ENCODE measurements around the gene CROT. TPM values are rescaled to one million over a fixed set of nuclear protein-coding genes. Genes with fewer than 3 reads are reported as not detected.
A peak's percentile ranks its signal among the peaks of the same experiment; 100 is the strongest.
"Not testable (repeated sequence)": the region's sequence is repeated elsewhere in the genome, so short reads cannot be mapped to it uniquely, and the experiment has no call there.

CROT gene, protein sequence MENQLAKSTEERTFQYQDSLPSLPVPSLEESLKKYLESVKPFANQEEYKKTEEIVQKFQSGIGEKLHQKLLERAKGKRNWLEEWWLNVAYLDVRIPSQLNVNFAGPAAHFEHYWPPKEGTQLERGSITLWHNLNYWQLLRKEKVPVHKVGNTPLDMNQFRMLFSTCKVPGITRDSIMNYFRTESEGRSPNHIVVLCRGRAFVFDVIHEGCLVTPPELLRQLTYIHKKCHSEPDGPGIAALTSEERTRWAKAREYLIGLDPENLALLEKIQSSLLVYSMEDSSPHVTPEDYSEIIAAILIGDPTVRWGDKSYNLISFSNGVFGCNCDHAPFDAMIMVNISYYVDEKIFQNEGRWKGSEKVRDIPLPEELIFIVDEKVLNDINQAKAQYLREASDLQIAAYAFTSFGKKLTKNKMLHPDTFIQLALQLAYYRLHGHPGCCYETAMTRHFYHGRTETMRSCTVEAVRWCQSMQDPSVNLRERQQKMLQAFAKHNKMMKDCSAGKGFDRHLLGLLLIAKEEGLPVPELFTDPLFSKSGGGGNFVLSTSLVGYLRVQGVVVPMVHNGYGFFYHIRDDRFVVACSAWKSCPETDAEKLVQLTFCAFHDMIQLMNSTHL
- 10 to 100 TPM in 1 of 2 experiments, 1 to 10 TPM in 1; 9.5 to 12.6 TPM for total RNA-seq

DNA sequence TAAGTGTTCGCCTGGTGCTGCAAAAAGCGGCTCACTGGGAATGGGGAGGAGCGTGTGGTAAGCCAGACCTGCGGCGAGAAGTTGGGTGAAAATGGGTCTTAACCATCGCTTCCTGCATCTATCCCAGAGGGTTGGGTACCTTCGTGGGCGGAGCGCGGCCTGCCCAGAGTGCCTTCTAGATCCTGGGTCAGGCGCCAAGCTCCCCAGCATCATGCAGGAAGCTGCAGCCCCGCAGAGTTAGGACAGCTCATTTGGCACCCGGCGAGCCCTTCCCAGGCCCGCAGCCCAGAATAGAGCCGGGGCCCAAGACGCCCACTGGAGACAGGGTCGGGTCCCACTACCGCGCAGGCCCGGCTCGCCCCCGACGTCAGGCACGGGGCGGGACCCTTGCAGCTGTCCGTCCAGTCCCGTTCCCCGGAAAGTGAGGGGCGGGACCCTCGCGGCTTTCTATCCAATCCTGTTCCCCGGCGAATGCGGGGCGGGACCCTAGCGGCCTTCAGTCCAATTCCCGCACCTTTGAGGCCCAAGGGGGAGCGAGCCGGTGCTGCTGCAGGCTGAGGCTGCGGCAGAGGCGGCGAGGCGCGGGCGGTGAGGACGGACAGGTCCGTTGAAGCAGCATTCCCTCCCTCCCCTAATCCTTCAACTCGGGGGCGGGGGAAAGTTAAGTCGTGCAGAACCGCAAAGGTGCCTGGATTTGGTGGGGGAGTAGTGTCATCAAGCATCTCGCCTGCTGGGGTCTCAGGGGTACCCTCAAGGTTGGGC is at the start of gene CROT:
Gene CROT, plus strand, starts transcription at position 499 of the 762 bp plus-strand sequence. CDS start 3,405 bp downstream, outside the sequence.
- DNase-seq = peak; percentile 95
- Mint-ChIP-seq H3K4me3 (peak within 1 kb of the TSS; percentile 86), H3K27me3 (no peaks in the 10 kb centered on the region), H3K36me3 (ENCODE audit: low read depth) (peaks cover 37% of the 10 kb centered on the region), H3K4me1 (peaks cover 48% of the 10 kb centered on the region), H3K9me3 (no peaks in the 10 kb centered on the region), H3K27ac (peak within 1 kb of the TSS; percentile 88)
- POLR2A ChIA-PET = interaction anchor here (0.8 to 2.4 kb wide), 11 partner anchors 10 to 192 kb away, joined by 3 to 18 read pairs (median 6); partner anchors contain the start of genes DMTF1 and TMEM243
- CTCF ChIA-PET = interaction anchor here (1.0 to 1.1 kb wide), 2 partner anchors 18 to 71 kb away, joined by 3 read pairs; no protein-coding TSS in a partner anchor

DNA sequence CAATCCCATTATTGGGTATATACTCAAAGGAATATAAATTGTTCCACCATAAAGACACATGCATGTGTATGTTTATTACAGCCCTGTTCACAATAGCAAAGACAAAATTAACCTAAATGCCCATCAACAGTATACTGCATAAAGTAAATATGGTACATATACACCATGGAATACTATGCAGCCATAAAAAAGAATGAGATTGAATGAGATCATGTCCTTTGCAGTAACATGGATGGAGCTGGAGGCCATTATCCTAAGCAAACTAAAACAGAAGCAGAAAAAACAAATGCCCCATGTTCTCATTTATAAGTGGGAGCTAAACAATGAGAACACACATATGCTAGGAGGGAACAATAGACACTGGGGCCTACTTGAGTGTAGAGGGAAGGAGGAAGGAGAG is 44.7 kb upstream of the CROT start:
- Mint-ChIP-seq H3K4me3 (no peak overlapping the region), H3K9me3 (peaks cover 9% of the 10 kb centered on the region), H3K27ac (no peak overlapping the region), H3K27me3 (peaks cover 1% of the 10 kb centered on the region), H3K4me1 (no peaks in the 10 kb centered on the region), H3K36me3 (ENCODE audit: low read depth) (no peaks in the 10 kb centered on the region)
- DNase-seq = no peak
- ChIA-PET CTCF (no interaction called here), POLR2A (no interaction called here)

DNA sequence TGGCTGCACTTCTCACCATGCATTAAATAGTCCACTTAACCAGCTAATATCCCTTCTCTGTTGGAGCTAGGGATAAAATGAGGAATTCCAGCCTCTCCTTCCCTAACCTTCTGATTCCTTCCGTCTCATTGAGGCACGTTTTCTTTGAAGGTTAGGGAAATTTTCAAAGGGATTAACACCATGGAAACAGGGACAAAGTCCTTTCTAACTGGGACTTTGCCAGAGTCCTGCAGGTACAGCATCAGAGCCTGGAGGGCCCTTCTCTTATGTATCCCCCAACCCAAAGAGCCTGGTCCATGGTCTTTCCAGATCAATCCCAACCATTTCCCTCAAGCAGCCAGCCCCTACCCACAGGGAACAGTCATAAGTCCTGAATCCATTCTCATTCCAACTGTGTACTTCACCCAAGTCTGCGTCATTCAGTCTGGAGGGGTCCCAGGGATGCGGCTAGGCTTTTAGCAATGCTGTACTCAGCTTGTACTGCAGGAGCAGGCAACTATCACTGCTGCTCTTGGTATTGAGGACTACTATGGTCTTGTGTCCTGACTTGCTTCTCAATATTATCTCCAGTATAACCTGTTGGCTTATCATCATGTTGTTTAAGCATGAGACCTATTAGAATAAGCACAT is 34.6 kb upstream of the CROT start:
- Mint-ChIP-seq H3K4me3 (no peak overlapping the region), H3K36me3 (ENCODE audit: low read depth) (no peaks in the 10 kb centered on the region), H3K27me3 (peaks cover 7% of the 10 kb centered on the region), H3K4me1 (no peaks in the 10 kb centered on the region), H3K9me3 (no peaks in the 10 kb centered on the region), H3K27ac (no peak overlapping the region)
- ChIA-PET POLR2A (no interaction called here), CTCF (interaction anchor here (3.8 kb wide), 1 partner anchor 106 kb away, joined by 21 read pairs; no protein-coding TSS in a partner anchor)
- no peak for DNase-seq

DNA sequence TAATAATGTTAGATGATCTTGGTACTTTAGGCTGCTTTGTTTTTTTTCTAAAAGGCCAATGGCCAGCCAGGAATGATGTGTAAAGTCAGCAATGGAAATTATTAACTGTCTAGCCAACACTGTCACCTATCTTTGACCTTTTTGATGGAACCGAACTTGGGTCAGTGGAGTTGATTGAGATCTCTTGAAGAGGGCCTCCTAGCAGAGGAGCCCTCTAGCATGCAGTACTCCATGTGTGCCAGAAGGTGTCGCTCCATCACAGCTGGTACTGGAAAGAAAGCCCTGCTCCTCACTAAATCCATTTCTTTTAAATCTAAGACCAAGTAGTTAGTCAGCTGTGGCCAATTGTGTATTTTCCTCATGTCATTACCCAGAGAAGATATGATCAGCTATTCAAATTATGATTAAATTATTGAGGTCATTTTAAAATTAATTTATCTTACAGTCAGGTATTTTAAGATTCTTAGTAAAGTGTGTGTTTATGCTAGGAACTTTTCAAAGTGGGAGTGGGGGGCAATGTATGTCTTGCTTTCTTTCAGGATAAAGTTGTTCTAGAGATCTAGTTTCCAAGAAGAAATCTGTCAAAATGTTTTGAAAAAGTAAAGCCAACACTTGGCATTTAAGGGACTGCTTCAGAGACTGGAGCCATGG is 33.1 kb upstream of the CROT start:
- peak; percentile 54 for DNase-seq
- Mint-ChIP-seq H3K4me3 (no peak overlapping the region), H3K27me3 (no peaks in the 10 kb centered on the region), H3K9me3 (no peaks in the 10 kb centered on the region), H3K4me1 (no peaks in the 10 kb centered on the region), H3K27ac (no peak overlapping the region), H3K36me3 (ENCODE audit: low read depth) (no peaks in the 10 kb centered on the region)
- CTCF ChIA-PET = interaction anchor here (0.6 to 9.1 kb wide), 7 partner anchors 14 to 574 kb away, joined by 3 to 125 read pairs (median 4); no protein-coding TSS in a partner anchor
- POLR2A ChIA-PET = no interaction called here

DNA sequence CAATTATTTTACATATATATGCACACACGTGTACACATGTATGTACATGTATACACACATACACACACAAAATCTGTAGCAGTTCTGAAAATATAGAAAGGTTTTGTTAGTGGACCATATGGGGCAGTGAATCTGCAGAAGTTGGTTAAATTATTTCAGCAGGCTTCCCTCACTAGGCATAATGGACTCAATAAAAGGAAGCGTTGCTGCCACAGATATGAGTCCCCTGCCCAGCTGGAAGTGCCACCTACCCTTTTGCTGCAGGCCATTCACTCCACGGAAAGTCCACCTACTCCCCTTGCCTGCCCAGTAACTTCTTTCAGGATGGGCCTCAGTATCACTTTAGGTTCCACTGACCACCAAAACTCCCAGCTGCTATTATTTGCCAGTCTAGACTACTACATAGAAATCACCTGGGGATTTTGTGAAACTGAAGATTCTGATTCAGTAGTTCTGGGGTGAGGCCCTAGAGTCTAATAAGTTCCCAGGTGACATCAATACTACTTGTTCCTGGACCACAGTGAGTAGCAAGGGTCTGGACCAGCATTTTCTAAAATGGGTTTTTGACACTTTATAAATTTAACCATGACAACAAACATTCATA is 29.3 kb upstream of the CROT start:
- DNase-seq = no peak
- H3K4me3 Mint-ChIP-seq = no peak overlapping the region
- ChIA-PET POLR2A (no interaction called here), CTCF (interaction anchor here (9.1 kb wide), 1 partner anchor 100 kb away, joined by 125 read pairs; no protein-coding TSS in a partner anchor)
- H3K9me3 Mint-ChIP-seq = no peaks in the 10 kb centered on the region
- no peaks in the 10 kb centered on the region for H3K27me3 Mint-ChIP-seq
- H3K36me3 Mint-ChIP-seq (ENCODE audit: low read depth) = no peaks in the 10 kb centered on the region
- H3K4me1 Mint-ChIP-seq = peaks cover 8% of the 10 kb centered on the region
- H3K27ac Mint-ChIP-seq = no peak overlapping the region

DNA sequence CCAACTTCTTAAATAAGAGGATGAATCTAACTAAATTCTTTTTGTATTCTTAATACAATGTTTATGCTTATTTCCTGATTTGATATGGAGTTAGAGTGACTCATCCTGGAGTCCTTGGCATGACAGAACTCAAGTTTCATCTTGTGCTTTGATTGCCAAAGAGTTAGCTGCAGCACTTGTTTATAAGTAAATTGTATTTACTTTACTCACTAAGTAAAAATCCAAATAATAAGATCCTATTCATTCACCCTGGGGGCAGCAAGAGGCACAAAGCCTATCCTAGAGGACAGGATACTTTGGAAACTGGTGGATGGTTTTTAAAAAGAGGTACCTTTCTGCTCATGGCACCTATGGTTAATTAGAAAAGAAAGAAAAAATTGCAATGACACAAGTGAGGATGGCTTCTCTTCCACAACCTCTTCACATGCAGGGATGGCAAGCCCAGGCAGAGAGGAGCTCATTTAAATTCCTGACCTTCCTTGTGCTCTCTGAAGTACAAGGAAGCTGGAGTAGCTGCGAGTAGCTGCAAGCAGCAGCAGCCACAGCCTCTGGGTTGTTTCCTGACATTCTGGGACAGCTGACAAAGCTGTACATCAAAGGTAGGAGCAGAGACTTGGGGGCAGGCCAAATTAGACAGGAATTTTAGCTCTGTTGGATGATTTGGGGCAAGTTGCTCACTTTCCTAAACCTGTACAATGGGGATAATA is 28.5 kb upstream of the CROT start:
- ChIA-PET CTCF (interaction anchor here (9.1 kb wide), 1 partner anchor 99 kb away, joined by 125 read pairs; no protein-coding TSS in a partner anchor), POLR2A (no interaction called here)
- DNase-seq = no peak
- H3K27ac Mint-ChIP-seq = no peak overlapping the region
- H3K4me1 Mint-ChIP-seq = peaks cover 8% of the 10 kb centered on the region
- no peaks in the 10 kb centered on the region for H3K36me3 Mint-ChIP-seq (ENCODE audit: low read depth)
- H3K9me3 Mint-ChIP-seq = no peaks in the 10 kb centered on the region
- H3K27me3 Mint-ChIP-seq = no peaks in the 10 kb centered on the region
- H3K4me3 Mint-ChIP-seq = no peak overlapping the region

DNA sequence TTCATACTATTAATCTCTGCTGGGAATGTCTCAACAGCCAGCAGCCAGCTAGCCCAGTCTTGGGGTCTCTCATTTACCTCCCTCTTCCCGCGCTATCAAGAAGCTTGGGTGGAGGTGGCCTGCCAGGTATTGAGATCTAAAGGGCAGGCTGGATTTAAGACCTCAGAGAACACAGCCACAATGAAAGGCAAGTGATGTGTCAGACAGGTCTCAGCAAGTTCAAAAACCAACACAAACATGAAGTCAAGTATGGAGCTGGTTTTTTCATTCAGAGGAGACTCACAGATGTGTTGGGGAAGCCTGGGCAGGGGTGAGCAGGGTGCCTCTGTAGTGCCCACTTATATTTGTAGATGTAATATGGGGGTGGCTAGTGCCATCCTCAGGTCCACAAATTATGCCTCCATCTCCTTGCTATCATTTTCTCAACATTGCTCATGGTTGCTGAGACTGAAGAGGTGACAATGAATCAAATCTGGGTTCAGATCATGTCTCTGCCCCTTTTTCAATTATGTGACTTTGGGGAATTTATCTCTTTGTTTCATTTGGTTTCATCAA is 27.7 kb upstream of the CROT start:
- no peak for DNase-seq
- Mint-ChIP-seq H3K27ac (no peak overlapping the region), H3K4me1 (peaks cover 8% of the 10 kb centered on the region), H3K36me3 (ENCODE audit: low read depth) (no peaks in the 10 kb centered on the region), H3K27me3 (no peaks in the 10 kb centered on the region), H3K4me3 (no peak overlapping the region), H3K9me3 (no peaks in the 10 kb centered on the region)
- ChIA-PET CTCF (interaction anchor here (9.1 kb wide), 1 partner anchor 99 kb away, joined by 125 read pairs; no protein-coding TSS in a partner anchor), POLR2A (no interaction called here)

DNA sequence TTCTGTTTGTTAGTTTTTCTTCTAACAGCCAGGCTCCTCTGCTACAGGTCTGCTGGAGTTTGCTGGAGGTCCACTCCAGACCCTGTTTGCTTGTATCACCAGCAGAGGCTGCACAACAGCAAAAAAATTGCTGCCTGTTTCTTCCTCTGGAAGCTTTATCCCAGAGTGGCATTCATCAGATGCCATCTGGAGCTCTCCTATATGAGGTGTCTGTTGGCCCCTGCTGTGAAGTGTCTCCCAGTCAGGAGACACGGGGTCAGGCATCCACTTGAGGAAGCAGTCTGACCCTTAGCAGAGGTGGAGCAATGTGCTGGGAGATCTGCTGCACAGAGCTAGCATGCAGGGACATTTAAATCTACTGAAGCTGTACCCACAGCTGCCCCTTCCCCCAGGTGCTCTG is 26.7 kb upstream of the CROT start:
- no peak for DNase-seq
- H3K36me3 Mint-ChIP-seq (ENCODE audit: low read depth) = no peaks in the 10 kb centered on the region
- CTCF ChIA-PET = interaction anchor here (0.9 to 9.1 kb wide), 2 partner anchors 10 to 98 kb away, joined by 3 to 125 read pairs; no protein-coding TSS in a partner anchor
- H3K4me1 Mint-ChIP-seq = peaks cover 8% of the 10 kb centered on the region
- POLR2A ChIA-PET = interaction anchor here (1.1 kb wide), 1 partner anchor 27 kb away, joined by 6 read pairs; the partner anchor contains the start of gene CROT
- no peak overlapping the region for H3K4me3 Mint-ChIP-seq
- no peaks in the 10 kb centered on the region for H3K27me3 Mint-ChIP-seq
- no peaks in the 10 kb centered on the region for H3K9me3 Mint-ChIP-seq
- H3K27ac Mint-ChIP-seq = no peak overlapping the region

DNA sequence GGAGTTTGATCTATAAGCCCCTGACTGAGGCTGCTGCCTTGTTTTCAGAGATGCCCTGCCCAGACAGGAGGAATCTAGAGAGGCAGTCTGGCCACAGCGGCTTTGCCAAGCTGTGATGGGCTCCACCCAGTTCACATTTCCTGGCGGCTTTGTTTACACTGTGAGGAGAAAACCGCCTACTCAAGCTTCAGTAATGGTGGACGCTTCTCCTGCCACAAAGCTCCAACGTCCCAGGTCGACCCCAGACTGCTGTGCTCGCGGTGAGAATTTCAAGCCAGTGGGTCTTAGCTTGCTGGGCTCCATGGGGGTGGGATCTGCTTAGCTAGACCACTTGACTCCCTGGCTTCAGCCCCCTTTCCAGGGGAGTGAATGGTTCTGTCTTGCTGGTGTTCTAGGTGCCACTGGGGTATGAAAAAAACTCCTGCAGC is 26.3 kb upstream of the CROT start:
- H3K9me3 Mint-ChIP-seq; H3K4me1 Mint-ChIP-seq; DNase-seq; H3K27me3 Mint-ChIP-seq; H3K36me3 Mint-ChIP-seq (ENCODE audit: low read depth): not testable (repeated sequence)
- peak overlapping the region; percentile 69 for H3K4me3 Mint-ChIP-seq
- ChIA-PET CTCF (interaction anchor here (0.9 to 9.1 kb wide), 2 partner anchors 10 to 97 kb away, joined by 3 to 125 read pairs; no protein-coding TSS in a partner anchor), POLR2A (interaction anchor here (0.8 to 1.1 kb wide), 3 partner anchors 26 to 167 kb away, joined by 3 to 6 read pairs (median 3); partner anchors contain the start of genes CROT and DMTF1)
- peak overlapping the region; percentile 66 for H3K27ac Mint-ChIP-seq

DNA sequence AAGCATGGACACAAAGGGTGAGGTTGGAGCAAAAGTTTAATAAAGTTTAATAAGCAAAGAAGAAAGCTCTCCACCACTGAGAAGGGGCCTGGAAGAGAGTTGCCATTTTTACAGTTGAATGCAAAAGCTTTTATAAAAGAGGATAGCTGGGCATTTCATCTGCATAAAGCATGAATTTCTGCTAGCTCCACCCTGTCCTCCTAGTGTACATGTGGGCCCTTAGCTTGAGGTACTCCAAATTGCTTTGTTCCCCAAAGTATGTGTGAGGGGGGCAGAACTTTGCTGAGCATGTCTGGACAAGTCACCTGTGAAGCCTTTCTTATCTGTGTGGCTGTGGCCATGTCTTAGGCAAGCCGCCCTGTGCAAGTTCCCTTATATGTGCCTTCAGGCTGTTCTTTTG is 22.6 kb upstream of the CROT start:
- Mint-ChIP-seq H3K36me3 (ENCODE audit: low read depth) (peaks cover 18% of the 10 kb centered on the region), H3K27me3 (no peaks in the 10 kb centered on the region), H3K9me3 (peaks cover 17% of the 10 kb centered on the region), H3K4me3 (no peak overlapping the region), H3K4me1 (peaks cover 8% of the 10 kb centered on the region), H3K27ac (no peak overlapping the region)
- ChIA-PET CTCF (interaction anchor here (1.4 kb wide), 1 partner anchor 94 kb away, joined by 3 read pairs; no protein-coding TSS in a partner anchor), POLR2A (no interaction called here)
- no peak for DNase-seq
